HG03442 (cell line): ENCODE measurements around the gene TCFL5.

Experiments
- ATAC-seq: cut with Tn5 transposase; IDR thresholded peaks from one replicate; pipeline ENCODE4 v1.9.1; 2021; ENCODE audit warnings: mild to moderate bottlenecking, moderate library complexity; ENCODE audit not compliant: unreplicated experiment

Gene TCFL5

GRCh38 chr20:62824476-62825332, 36.9 kb downstream of the TCFL5 start:
- ATAC-seq: no peak

DNA sequence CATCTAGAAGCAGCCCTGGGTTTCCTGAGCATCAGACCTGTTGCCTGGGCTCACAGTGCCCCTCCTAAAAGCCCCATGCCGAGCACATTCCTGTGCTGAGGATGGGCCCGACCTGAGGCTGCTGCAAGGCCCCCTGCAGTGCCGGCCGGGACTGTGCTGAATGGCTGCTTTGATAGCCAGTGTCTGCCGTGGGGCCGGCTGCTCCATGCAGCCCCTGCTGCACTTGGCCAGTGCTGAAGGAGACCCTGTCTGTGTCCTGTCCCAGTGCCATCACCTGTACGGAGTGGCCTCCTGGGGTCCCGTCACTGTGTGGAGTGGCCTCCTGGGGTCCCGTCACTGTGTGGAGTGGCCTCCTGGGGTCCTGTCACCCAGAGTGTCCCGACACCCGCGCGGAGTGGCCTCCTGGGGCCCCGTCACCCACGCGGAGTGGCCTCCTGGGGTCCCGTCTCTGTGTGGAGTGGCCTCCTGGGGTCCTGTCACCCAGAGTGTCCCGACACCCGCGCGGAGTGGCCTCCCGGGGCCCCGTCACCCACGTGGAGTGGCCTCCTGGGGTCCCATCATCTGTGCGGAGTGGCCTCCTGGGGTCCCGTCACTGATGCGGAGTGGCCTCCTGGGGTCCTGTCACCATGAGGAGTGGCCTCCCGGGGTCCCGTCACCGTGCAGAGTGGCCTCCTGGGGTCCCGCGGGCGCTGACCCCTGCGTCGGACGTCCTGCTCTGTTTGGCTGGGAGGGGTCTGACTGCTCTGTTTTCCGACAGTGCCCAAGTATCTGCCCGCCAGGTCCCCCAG, 37.7 kb downstream of the TCFL5 start:
- no peak for ATAC-seq

DNA sequence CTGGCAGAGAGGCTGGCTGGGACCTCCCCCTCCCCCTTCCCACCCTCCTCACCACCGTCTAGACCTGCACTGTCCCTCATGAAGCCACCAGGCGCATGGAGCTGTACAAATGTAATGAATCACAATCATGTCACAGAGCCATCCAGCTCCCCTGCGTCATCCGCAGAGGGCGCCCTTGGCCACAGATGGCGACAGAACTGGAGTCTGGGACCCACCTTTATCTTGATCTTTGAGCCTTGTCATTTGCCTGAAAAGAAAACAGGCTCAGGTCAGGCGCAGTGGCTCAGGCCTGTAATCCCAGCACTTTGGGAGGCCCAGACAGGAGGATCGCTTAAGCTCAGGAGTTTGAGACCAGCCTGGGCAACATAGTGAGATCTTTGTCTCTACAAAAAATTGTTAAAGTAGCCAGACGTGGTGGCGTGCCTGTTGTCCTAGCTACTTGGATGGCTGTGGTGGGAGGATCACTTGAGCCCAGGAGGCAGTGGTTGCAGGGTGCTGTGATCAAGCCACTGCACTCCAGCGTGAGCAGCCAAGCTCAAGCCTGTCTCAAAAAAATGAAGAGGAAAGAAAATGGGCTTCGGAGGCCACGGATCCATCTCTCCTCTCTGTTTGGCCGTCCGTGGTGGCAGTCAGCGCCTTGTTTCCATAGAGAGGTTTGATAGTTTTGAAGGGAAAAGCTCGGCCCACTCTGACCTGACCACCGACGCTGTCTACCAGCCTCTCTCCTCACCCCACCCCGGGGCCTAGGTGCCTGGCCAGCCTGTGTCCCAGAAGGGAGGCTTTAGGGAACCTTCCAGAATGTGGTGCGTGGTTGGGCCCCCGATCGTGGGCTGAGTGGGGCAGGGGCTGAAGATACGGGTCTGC, 38.6 kb downstream of the TCFL5 start:
- no peak for ATAC-seq

GRCh38 chr20:62822239-62822787, 39.3 kb downstream of the TCFL5 start:
- ATAC-seq: no peak

DNA sequence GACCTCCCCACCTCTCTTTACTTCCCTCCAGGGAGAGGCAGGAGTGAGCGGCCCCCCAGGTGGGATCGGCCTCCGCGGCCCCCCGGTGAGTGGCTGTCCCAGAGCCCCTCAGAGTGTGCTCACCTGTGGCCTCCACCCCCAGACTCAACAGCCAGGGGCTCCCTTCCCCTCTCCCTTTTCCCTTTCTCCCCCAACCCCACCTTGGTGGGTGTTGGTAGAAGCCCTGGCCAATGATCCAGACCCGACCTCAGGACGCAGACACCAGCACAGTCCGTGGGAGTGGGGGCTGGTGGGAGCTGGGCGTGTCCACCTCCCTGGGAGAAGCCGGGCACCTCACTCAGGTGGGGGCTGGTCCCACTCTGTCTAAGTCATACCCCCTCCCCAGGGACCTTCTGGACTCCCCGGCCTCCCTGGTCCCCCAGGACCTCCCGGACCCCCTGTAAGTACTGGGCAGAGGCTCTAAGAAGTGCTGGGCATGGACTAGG, 39.9 kb downstream of the TCFL5 start:
- no peak for ATAC-seq

DNA sequence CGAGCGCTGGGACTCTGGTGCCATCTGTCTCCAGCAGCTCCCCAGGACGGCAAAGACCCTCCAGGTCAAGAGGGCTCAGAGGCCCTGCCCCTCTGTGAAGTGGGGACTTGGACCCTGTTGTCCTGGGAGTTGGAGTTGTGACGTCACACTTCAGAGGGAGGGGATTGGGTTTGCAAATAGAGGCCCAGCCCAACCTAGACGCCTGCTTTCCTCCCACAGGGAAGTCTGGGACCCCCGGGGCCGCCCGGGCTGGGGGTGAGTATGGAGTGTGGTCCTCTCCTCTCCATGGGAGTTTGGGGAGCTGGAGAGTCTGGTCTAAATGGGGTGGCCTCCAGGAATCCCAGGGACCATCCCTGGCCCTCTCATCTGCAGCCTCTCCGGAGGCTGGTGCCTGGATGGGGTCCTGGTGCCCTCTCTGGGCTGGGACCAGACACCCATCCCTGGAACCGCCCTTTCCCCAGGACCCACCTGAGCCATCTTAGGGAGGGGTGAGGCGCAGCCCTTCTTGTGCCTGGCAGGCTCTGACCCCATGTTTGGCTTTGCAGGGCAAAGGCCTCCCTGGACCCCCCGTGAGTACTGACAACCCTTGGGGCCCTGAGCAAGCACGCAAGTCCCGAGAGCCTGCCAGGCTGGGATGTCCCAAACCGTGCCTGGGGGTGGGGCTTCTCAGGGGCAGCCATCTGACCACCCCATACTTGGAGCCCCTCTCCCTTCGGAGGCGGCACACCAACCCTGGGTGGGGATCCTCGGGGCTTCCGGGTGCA, 40.5 kb downstream of the TCFL5 start:
- ATAC-seq: no peak

- ATAC-seq: no peak
Measured at GRCh38 chr20:62820208-62820961, 41.2 kb downstream of the TCFL5 start.

DNA sequence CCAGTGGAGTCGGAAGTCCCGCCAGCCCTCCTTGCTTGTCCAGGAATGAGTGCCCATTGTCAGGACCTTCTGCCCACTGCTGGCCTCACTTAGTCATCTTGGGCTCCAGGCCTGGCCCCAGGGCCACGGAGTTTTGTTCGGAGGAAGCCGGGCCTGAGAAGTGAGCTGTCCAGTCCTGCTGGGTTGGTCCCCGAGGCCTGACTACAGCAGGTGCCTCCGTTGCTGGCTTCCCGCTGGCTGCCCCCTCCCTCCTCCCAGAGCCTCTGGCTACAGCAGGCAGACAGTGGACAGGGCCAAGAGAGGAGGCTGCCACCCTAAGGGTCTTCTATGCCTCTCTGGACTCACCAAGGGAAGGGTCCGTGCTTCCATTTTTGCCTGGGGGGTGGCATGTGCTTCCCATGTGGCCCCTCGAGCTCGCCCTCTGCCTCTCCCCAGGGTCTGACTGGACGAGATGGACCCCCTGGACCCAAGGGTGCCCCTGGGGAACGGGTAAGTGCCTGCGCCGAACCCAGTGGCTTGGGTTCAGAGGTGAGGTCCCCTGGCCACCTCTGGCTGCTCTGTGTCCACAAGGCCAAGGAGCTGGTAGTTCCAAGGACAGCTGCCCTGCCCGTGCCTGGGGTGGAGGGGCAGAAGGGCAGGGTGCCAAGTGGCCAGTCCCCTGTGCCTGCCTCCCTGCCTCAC, 42.0 kb downstream of the TCFL5 start:
- ATAC-seq: no peak

DNA sequence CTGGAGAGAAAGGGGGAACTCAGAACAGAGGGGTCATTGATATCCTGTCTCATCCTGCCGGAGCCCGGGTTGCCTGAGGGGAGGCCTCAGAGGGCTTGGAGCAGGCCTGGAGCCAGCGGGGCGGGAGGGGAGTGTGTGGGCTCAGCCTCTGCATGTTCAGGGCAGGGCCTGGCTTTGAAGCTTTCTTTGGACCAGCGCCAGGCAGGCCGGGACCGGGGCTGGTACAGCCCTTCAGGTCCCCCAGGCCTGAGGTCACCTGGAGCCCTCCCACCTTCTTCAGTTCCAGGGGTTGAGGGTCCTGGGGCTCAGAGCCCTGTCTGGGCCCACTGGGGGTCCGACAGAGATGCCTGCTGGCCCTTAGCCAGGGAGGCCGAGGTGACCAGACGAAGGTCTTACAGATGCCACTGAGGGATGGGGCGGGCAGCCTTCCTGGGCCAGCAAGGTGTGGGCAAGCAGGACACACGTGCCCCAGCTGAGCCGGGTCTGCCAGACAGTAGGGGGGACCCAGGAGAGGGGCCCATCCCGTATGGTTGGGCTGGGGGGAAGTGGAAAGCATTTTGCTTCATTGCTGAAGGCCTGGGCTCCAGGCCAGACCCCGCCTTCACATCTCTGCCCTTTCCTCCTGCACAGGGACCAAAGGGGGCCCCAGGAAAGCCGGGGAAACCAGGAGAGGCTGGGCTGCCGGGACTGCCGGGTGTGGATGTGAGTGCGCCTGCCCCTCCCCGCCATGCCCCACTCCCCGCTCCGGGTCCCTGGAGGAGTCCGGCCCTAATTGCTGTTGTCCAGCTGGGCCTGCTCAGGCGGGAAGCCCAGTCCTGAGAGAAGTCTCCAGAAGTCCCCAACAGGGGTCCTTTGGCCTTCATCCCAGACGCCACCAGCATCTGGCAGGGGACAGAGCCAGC, 42.8 kb downstream of the TCFL5 start:
- no peak for ATAC-seq

- ATAC-seq: no peak
Measured at GRCh38 chr20:62817975-62818591, 43.5 kb downstream of the TCFL5 start.

GRCh38 chr20:62816884-62817873, 44.4 kb downstream of the TCFL5 start, which contains the start of gene COL9A3:
COL9A3 (plus strand) TSS chr20:62817050; CDS start chr20:62817065, 15 bp downstream.
- ATAC-seq: no peak

DNA sequence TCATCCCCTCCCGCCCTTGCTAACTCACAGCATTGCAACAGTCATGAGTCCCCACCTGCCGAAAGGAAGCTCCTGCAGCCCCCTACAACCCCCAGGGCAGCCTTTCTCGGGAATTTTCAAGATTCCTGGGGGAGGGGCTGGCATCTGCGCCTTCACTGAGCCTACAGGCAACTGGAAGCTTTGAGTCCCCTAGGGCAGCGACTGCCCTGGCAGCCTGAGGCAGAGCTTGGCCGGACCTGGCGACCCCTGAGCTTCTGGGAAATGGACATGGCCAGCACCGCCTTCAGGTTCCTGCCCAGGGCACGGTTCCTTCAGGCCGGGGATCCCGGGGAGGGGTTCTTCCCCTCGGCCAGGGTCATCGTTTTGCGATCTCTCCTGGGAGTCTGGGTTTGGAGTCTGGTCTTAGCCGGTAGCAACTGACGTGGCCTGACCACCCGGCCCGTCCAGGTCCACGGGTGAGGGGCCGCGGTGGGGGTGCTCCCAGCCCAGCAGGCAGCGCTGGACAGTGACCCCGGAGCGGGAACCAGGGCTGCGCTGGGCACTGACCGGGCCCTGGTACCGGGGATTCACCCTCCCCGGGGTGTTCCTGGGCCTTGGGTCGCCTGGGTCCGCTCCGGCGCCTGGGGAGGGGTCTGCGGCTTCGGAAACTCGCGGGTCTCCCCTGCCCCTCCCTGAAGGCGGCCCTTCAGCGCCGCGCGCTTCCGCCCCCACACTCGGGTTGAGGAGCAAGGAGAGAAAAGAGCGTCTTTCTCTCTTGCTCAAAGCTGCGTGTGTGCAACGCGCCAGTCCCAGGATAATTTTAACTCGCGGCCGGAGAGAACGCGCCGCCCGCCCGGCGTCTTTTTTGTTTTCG, 45.4 kb downstream of the TCFL5 start:
- ATAC-seq: no peak

DNA sequence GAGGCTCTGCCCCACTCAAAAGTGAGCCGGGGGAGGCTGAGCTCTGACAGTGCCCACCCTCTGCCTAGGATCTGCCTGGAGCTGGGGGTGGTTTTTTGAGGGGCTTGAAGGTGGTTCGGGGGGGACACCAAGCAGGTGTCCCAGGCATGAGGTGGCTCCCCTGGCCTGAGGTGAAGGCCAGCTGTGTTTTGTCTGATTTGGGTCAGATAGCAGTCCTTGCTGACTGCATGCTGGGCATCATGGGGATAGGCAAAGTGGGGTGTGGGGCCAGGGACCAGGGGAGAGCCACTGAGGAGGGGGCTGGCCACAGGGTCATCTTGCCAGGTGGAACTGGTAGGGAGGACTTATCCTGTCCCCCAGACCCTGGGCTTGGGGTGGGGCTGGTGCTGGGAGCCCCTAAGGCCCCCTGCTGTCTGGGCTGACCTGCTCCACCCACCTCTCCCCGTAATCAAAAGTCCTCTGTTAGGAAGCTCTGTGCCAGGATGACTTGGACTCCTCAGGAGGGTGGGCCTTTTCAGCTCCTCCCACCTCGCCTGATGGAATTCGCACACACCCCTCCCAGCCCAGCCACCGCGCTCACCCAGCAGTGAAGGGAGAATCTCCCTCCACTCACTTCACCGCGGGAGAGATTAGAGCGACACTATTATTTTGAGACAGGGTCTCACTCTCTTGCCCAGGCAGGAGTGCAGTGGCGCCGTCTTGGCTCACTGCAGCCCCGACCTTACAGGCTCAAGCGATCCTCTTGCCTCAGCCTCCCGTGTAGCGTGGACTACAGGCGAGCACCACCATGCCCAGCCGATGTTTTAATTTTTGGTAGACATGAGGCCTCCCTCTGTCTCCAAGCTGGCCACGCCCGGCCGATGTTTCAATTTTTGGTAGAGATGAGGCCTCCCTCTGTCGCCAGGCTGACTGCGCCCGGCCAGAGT, 46.3 kb downstream of the TCFL5 start:
- no peak for ATAC-seq

GRCh38 chr20:62814709-62815065, 46.9 kb downstream of the TCFL5 start:
- no peak for ATAC-seq
